ENCODE measurements around the gene KHDRBS1. TPM values are rescaled to one million over a fixed set of nuclear protein-coding genes. Genes with fewer than 3 reads are reported as not detected.
A peak's percentile ranks its signal among the peaks of the same experiment; 100 is the strongest.

The KHDRBS1 gene
- total RNA-seq, 1 experiment from 2014 or later: 86.7 TPM

DNA sequence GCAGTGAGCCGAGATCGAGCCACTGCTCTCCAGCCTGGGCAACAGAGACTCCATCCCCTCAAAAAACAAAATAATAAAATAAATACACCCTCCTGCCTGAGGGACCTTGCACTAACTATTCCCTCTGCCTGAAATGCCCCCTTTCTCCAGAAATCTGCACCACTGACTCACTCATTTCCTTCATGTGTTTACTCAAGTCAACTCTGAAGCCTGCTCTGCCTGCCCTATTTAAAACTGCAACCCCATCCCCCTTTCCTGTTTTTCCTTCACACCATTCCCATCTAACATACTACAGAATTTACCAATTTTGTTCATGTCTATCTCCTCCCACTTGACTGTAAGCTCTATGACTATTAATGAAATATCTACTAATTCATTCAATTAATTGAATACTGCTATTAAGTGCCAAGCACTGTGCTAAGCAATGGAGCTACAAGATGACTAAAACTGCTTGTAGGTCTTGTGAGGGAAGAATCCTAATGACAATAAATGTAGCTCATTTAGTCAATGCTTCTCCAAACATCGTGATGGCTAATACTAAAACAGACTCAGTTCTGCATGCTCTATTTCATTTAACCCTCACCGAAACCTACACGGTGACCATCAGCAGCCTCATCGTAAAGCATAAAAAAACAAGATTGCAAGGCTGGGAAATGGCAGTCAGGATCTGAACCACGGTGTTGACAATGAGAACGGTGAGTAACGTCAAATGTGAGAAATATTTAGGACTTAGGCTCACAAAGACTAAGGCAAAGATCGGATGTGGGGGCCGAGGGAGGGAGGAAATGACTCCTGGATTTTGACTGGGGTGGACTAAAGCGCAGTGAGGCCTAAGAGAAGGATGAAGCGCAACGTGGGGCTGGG lies 58.3 kb downstream of the KHDRBS1 start:
- Histone ChIP-seq H3K4me3 (ENCODE audit: low read length) (peak overlapping the region; percentile 95), H3K79me2 (ENCODE audit: low read length) (peaks cover 24% of the 10 kb centered on the region), H3K9me3 (ENCODE audit: low read length) (no peaks in the 10 kb centered on the region), H3K4me1 (ENCODE audit: insufficient read depth, low read length) (peaks cover 17% of the 10 kb centered on the region), H3K36me3 (ENCODE audit: low read depth, low read length) (peaks cover 6% of the 10 kb centered on the region; the same call in 1 of the 2 replicates), H3K9ac (ENCODE audit: low read length) (peak overlapping the region; percentile 89), H3K4me2 (ENCODE audit: low read length) (peak overlapping the region; percentile 99), H3K27ac (ENCODE audit: low read length) (peak overlapping the region; percentile 81), H3K9me2 (replicated peaks; ENCODE audit: low read length) (no peaks in the 10 kb centered on the region), H4K20me1 (ENCODE audit: low read length) (no peaks in the 10 kb centered on the region), H3F3A (ENCODE audit: low read length, unreplicated experiment) (no peaks in the 10 kb centered on the region), H3K27me3 (ENCODE audit: low read length) (no peaks in the 10 kb centered on the region), H2AFZ (ENCODE audit: low read length) (peak overlapping the region; percentile 98)
- DNase-seq: peak; percentile 64
- CTCF ChIA-PET: interaction anchor here (0.7 to 1.4 kb wide), 2 partner anchors 29 to 36 kb away, joined by 4 read pairs; partner anchors contain the start of gene KPNA6
- TF ChIP-seq EZH2 (IDR thresholded peaks at IDR 0.05; ENCODE audit: low read length, unreplicated experiment): no peak
- no peak for TF ChIP-seq CTCF (conservative IDR thresholded peaks at IDR 0.05; ENCODE audit: low read depth, low read length)
- TF ChIP-seq EZH2phosphoT487 (IDR thresholded peaks at IDR 0.05; ENCODE audit: borderline replicate concordance, low read length): no peak
- POLR2A ChIA-PET (ENCODE audit: unreplicated experiment): interaction anchor here (1.4 kb wide), 1 partner anchor 36 kb away, joined by 31 read pairs; the partner anchor contains the start of gene KPNA6
- peak; percentile 37 for ATAC-seq
- intact Hi-C loops (cut with micrococcal nuclease): no loop called here
- TSS peak; percentile 91 for BruUV-seq (replicated peaks)

- ATAC-seq: peak; percentile 80
- Histone ChIP-seq H3K4me1 (ENCODE audit: insufficient read depth, low read length) (peaks cover 17% of the 10 kb centered on the region), H4K20me1 (ENCODE audit: low read length) (no peaks in the 10 kb centered on the region), H3K27me3 (ENCODE audit: low read length) (no peaks in the 10 kb centered on the region), H3F3A (ENCODE audit: low read length, unreplicated experiment) (no peaks in the 10 kb centered on the region), H3K79me2 (ENCODE audit: low read length) (peaks cover 24% of the 10 kb centered on the region), H3K9ac (ENCODE audit: low read length) (peak within 1 kb of the TSS; percentile 89), H3K9me2 (replicated peaks; ENCODE audit: low read length) (no peaks in the 10 kb centered on the region), H3K36me3 (ENCODE audit: low read depth, low read length) (peaks cover 13% of the 10 kb centered on the region; the same call in 1 of the 2 replicates), H2AFZ (ENCODE audit: low read length) (peak within 1 kb of the TSS; percentile 98), H3K27ac (ENCODE audit: low read length) (peak within 1 kb of the TSS; percentile 81), H3K4me2 (ENCODE audit: low read length) (peak within 1 kb of the TSS; percentile 99), H3K4me3 (ENCODE audit: low read length) (peak within 1 kb of the TSS; percentile 95), H3K9me3 (ENCODE audit: low read length) (no peaks in the 10 kb centered on the region)
- ChIA-PET CTCF (interaction anchor here (0.5 to 1.4 kb wide), 3 partner anchors 36 to 409 kb away, joined by 3 to 7 read pairs (median 4); partner anchors contain the start of gene KPNA6), POLR2A (ENCODE audit: unreplicated experiment) (interaction anchor here (0.5 to 1.4 kb wide), 3 partner anchors 9 to 310 kb away, joined by 3 to 31 read pairs (median 4); partner anchors contain the start of gene KPNA6)
- TF ChIP-seq EZH2phosphoT487 (IDR thresholded peaks at IDR 0.05; ENCODE audit: borderline replicate concordance, low read length): no peak
- no peak for TF ChIP-seq EZH2 (IDR thresholded peaks at IDR 0.05; ENCODE audit: low read length, unreplicated experiment)
- no peak for TF ChIP-seq CTCF (conservative IDR thresholded peaks at IDR 0.05; ENCODE audit: low read depth, low read length)
- no TSS peak for BruUV-seq (replicated peaks)
- intact Hi-C loops (cut with micrococcal nuclease): no loop called here
- peak; percentile 93 for DNase-seq
Measured at GRCh38 chr1:32072622-32073298, 59.1 kb downstream of the KHDRBS1 start, which contains the start of gene TMEM39B. Gene TMEM39B, plus strand, starts transcription at chr1:32072939. Its CDS starts 109 bp downstream, at chr1:32073048.

All from PC-3 (cell line).